CMK (cell line): ENCODE results near the gene FAM161A.
"Not testable (repeated sequence)": the region's sequence is repeated elsewhere in the genome, so short reads cannot be mapped to it uniquely, and the experiment has no call there.

ENCODE experiments used
- DNase-seq: peaks from one replicate; pipeline ENCODE4 v3.0.0-alpha.2; 2010; ENCODE audit warnings: low read depth

FAM161A gene

GRCh38 chr2:61834893-61835292 lies 19.0 kb downstream of the FAM161A start:
- DNase-seq = no peak

GRCh38 chr2:61833971-61834370 lies 19.9 kb downstream of the FAM161A start:
- no peak for DNase-seq

- no peak for DNase-seq
These were observed 21.5 kb downstream of the FAM161A start for GRCh38 chr2:61832183-61832841.

GRCh38 chr2:61822255-61822654 lies 31.6 kb downstream of the FAM161A start:
- DNase-seq = no peak

GRCh38 chr2:61816480-61817355 lies 37.1 kb downstream of the FAM161A start:
- no peak for DNase-seq

GRCh38 chr2:61814539-61815160 lies 39.2 kb downstream of the FAM161A start:
- DNase-seq = no peak

- DNase-seq = not testable (repeated sequence)
These were observed 40.5 kb downstream of the FAM161A start for GRCh38 chr2:61813314-61813713.

GRCh38 chr2:61811821-61812220 lies 42.0 kb downstream of the FAM161A start:
- no peak for DNase-seq

GRCh38 chr2:61810203-61810602 lies 43.7 kb downstream of the FAM161A start:
- DNase-seq = not testable (repeated sequence)

- not testable (repeated sequence) for DNase-seq
These were observed 45.2 kb downstream of the FAM161A start for GRCh38 chr2:61808693-61809092.

- DNase-seq = no peak
These were observed 46.7 kb downstream of the FAM161A start for GRCh38 chr2:61807036-61807757.

GRCh38 chr2:61802548-61802947 lies 51.3 kb downstream of the FAM161A start:
- no peak for DNase-seq

GRCh38 chr2:61799099-61799498 lies 54.8 kb downstream of the FAM161A start:
- DNase-seq = no peak

- not testable (repeated sequence) for DNase-seq
These were observed 56.4 kb downstream of the FAM161A start for GRCh38 chr2:61797446-61797845.

- DNase-seq = no peak
These were observed 58.5 kb downstream of the FAM161A start for GRCh38 chr2:61795408-61795807.

- peak; percentile 17 for DNase-seq
These were observed 60.4 kb downstream of the FAM161A start for GRCh38 chr2:61793389-61793836.

- DNase-seq = peak; percentile 4
These were observed 61.4 kb downstream of the FAM161A start for GRCh38 chr2:61792355-61792890.

- DNase-seq = no peak
These were observed 63.9 kb downstream of the FAM161A start for GRCh38 chr2:61789807-61790602.

GRCh38 chr2:61787941-61788563 lies 65.8 kb downstream of the FAM161A start:
- no peak for DNase-seq

GRCh38 chr2:61786876-61787275 lies 67.0 kb downstream of the FAM161A start:
- DNase-seq = no peak
